D341Med (cell line): ENCODE results near the gene SF3A1.
"Not testable (repeated sequence)": the region's sequence is repeated elsewhere in the genome, so short reads cannot be mapped to it uniquely, and the experiment has no call there.

ENCODE experiments used
- DNase-seq: peaks from one replicate; pipeline ENCODE4 v3.0.0; 2012; ENCODE audit warnings: low spot score

The SF3A1 gene

DNA sequence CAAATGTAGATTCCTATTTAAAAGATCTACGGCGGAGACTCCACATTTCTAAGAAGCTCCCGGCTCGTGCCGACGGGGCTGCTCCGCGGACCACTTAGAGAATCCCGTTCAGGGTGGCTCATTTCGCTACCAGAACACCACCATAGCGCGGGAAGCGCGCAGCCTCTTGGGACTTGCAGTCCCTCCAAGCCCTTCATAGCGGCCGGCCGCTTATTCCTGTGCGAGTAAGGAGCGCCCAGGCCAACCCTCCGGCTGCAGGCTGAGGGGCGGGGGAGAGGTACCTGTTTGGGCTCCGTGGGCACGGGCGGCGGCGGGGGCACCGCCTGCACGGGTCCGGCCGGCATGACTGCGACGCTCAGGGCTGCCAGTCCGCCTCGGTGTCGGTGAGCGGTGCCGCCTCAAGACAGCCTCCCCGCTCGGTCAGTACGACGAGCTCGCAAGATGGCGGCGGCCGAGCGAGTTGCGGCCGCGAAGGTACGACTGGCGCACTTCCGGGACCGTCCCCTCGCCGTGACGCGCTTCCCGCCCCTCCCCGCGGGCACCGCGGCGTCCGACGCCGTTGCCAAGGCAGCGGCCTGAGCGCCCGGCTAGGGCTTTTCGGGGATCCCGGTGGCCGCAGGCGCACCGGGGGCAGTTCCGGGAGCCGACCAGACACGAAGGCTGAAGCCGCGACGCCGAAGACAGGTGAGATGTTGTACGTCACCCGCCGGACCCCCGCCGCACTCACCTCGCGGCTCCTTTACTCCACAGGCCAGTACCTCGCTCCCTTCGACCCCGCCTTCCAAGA, at the start of gene SF3A1, which contains the start of gene CCDC157:
Gene SF3A1, minus strand, starts transcription at position 446 of the 787 bp plus-strand sequence. Its CDS starts 102 bp downstream, at position 344.
Gene CCDC157, plus strand, starts transcription at position 559 of the 787 bp plus-strand sequence. CDS start 8,994 bp downstream, outside the sequence.
- peak; percentile 97 for DNase-seq

GRCh38 chr22:30406400-30406799, 49.7 kb upstream of the SF3A1 start:
- DNase-seq = peak; percentile 66

- DNase-seq = no peak
These were observed 49.0 kb upstream of the SF3A1 start for GRCh38 chr22:30405731-30406130.

GRCh38 chr22:30404307-30404706, 47.6 kb upstream of the SF3A1 start:
- no peak for DNase-seq

DNA sequence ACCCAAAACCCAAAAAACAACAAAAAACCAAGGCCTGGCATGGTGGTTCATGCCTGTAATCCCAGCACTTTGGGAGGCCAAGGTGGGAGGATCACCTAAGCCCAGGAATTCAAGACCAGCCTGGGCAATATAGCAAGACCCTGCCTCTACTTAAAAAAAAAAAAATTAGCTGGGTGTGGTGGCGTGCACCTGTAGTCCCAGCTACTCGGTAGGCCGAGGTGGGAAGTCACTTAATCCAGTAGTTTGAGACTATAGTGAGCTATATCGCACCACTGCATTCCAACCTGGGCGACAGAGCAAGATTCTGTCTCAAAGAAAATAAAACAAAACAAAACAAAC, 46.0 kb upstream of the SF3A1 start:
- DNase-seq = not testable (repeated sequence)

- DNase-seq = no peak
These were observed 45.5 kb upstream of the SF3A1 start for GRCh38 chr22:30402028-30402765.

DNA sequence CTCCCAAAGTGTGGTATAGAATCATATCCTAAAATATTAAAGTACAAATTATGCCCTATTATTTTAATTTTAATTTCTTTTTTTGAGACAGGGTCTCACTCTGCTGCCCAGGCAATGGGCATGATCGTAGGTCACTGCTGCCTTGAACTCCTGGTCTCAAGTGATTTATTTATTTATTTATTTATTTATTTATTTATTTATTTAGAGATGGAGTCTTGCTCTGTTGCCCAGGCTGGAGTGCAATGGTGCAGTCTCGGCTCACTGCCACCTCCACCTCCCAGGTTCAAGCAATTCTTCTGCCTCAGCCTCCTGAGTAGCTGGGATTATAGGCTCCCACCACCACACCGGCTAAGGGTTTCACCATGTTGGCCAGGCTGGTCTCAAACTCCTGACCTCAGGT, 44.3 kb upstream of the SF3A1 start:
- DNase-seq = not testable (repeated sequence)

- no peak for DNase-seq
These were observed 43.5 kb upstream of the SF3A1 start for GRCh38 chr22:30400159-30400558.

- DNase-seq = no peak
These were observed 43.0 kb upstream of the SF3A1 start for GRCh38 chr22:30399718-30400117.

GRCh38 chr22:30398685-30399680, 42.3 kb upstream of the SF3A1 start:
- DNase-seq = no peak

- DNase-seq = no peak
These were observed 41.3 kb upstream of the SF3A1 start for GRCh38 chr22:30397656-30398635.

GRCh38 chr22:30396871-30397655, 40.4 kb upstream of the SF3A1 start, which contains the start of gene SEC14L2:
TSS of gene SEC14L2 (plus strand) at chr22:30397018. CDS start at chr22:30397117, 99 bp downstream.
- DNase-seq = peak; percentile 85

- DNase-seq = no peak
These were observed 37.2 kb upstream of the SF3A1 start for GRCh38 chr22:30393885-30394284.

DNA sequence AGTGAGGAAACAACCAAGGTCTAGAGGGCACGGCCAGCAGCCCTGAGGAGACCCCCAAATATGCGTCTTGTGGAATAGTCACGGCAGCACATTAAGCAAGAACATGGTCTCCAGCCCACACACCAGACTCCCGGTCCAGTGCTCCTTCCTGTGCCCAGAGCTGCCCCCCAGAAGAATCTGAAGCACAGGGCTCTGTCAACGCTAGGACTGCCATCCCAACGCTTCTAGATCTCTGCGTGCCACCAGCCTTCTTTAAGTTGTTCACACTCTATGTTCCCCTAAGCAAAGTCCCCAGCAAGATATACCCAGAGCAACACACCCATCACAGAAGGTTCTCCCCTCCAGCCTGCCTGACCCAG, 36.6 kb upstream of the SF3A1 start:
- no peak for DNase-seq

DNA sequence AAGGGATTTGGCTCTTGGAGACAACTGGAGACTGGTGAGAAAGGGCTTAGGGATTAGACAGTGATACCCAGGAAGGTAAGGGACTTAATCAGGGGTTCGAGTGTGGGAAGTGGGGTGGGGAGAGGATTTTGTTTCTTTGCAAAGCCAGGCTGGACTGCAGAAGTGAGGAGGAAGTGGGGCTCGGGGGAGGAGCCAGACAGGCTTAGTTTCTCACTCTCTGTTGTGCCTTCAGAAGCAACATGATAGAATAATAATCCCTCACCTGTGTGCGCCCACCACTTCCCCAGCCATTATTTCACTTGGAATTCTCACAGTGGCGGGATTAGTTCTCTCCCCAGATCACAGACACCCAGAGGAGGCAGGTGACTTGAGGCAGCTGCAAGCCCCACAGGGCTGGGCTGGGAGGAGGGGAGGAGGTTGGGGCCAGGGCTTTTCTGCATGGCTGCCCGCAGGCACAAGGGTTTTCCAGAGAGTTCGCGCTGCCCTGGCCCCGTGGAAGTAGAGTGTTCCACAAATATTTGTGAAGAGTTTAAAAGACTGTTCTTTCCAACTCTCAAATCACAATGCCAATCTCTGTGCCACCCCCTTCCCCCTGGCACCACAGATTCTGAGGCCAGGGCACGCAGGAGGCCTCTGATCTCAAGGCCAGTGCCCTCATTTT, 36.1 kb upstream of the SF3A1 start:
- peak; percentile 72 for DNase-seq

DNA sequence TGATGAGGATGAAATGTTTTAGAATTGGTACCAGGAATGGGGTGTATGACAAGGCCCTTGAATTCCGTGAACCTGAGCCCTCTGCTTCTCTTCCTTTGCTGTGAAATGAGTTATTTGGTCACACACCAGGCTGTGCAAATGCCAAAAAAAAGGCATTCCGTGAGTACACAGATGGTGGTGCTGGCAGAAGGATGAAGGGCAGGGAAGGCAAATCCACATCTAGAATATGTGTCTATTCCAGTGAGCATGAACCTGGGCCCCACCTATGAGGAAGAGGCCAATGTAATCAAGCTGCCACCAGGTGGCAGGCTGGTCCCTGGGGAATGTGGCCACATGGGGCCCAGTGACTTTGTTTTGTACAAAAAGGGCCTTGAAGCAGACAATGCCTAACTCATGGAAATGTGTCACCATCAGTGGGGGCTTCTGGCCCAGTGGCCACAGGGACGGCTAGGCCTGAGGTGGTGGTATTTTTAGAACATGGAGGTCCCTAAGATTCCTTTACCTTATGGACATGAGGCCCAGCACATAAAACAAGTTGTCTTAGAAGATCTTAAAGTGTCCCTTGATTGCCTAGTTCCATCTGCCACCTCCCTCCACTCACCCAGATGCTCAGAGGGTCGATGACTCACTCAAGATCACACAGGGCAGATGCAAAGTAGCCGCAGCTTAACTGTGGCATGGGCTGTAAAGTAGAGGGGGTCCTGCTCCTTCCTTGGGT, 34.4 kb upstream of the SF3A1 start:
- peak; percentile 77 for DNase-seq

- DNase-seq = peak; percentile 96
These were observed 30.5 kb upstream of the SF3A1 start, which contains the start of gene RNF215 for GRCh38 chr22:30386960-30387827. TSS of gene RNF215 (minus strand) at chr22:30387411. CDS start at chr22:30387313, 98 bp downstream.

- DNase-seq = no peak
These were observed 29.9 kb upstream of the SF3A1 start for GRCh38 chr22:30386608-30386959.
